Sigmoid colon (tissue), 4 donors: ENCODE results near the gene NAA40.

Experiments
- CTCF ChIP-seq, 4 experiments: fragments of 450-650 bp in 3 of 4; fragments of 200-600 bp in 1 of 4; IDR thresholded peaks; one replicate each; pipeline ENCODE4 v1.5.1; 2016 to 2019; ENCODE audit warnings: antibody characterized with exemption in 4 of 4, mild to moderate bottlenecking in 3 of 4, moderate library complexity in 2 of 4
- EP300 ChIP-seq, 4 donors: sonication (generic); formaldehyde crosslinking; IDR thresholded peaks; one replicate each; pipeline ENCODE4 v1.6.1; 2017; ENCODE audit warnings: antibody characterized with exemption in 4 of 4

GRCh38 chr11:63913866-63914830, 24.7 kb upstream of the NAA40 start:
- no peak for TF ChIP-seq CTCF (IDR thresholded peaks at IDR 0.05)
- no peak for TF ChIP-seq EP300 (IDR thresholded peaks at IDR 0.05)
